Measurements from ENCODE around the gene GMIP.

DNA sequence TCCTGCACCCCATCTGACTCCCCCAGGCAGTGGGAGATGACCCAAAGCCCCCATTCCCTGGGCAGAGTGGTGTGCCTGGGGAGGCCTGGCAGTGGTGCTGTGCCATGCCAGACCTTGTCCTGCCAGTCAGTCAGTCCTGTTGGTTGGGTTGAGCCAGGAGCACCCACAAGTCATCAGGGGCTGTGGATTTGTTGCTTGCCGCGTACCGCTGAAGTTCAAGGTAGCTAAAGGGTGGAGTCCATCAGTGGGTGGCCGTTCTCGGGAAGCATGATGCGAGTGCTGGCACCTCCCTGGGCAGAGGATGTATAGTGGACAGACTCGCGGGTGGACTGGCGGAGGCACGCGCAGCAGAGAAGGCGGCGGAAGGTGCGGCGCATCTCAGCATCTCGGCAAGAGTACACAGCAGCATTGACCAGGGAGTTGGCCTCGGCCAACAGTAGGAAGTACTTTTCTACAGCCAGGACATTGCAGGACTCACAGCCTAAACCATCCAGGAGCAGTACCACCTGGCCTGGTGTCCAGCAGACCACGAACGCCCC, 19.4 kb downstream of the GMIP start:
- TF ChIP-seq, protein P1, sequence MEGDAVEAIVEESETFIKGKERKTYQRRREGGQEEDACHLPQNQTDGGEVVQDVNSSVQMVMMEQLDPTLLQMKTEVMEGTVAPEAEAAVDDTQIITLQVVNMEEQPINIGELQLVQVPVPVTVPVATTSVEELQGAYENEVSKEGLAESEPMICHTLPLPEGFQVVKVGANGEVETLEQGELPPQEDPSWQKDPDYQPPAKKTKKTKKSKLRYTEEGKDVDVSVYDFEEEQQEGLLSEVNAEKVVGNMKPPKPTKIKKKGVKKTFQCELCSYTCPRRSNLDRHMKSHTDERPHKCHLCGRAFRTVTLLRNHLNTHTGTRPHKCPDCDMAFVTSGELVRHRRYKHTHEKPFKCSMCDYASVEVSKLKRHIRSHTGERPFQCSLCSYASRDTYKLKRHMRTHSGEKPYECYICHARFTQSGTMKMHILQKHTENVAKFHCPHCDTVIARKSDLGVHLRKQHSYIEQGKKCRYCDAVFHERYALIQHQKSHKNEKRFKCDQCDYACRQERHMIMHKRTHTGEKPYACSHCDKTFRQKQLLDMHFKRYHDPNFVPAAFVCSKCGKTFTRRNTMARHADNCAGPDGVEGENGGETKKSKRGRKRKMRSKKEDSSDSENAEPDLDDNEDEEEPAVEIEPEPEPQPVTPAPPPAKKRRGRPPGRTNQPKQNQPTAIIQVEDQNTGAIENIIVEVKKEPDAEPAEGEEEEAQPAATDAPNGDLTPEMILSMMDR (IDR thresholded peaks at IDR 0.05), result no peak
- TF ChIP-seq EP300 (IDR thresholded peaks at IDR 0.05) (no peak), POLR2A (IDR thresholded peaks at IDR 0.05) (no peak)
